Astrocyte (in vitro differentiated cells and primary cell): Measurements from ENCODE around the gene LINGO3. TPM values are rescaled to one million over a fixed set of nuclear protein-coding genes. Genes with fewer than 3 reads are reported as not detected.

Source experiments
- DNase-seq: peaks from one replicate; pipeline ENCODE4 v3.0.0-alpha.2; 2010; ENCODE audit warnings: low read depth
- FAIRE-seq: peaks from 2 replicates; lab custom pipeline; 2011; peaks lifted over from hg19 to GRCh38; lab: Jason Lieb, UNC
- H2AFZ ChIP-seq: 2 replicates; pipeline ENCODE4 v1.6.0; 2012; ENCODE audit warnings: low read depth, low read length, inconsistent platforms
- H3K27ac ChIP-seq: 2 replicates; pipeline ENCODE4 v1.5.1; 2011; ENCODE audit warnings: low read depth, low read length, inconsistent platforms
- H3K27me3 ChIP-seq: 2 replicates; pipeline ENCODE4 v1.6.0; 2011; ENCODE audit warnings: low read length, inconsistent platforms; ENCODE audit not compliant: insufficient read depth
- H3K36me3 ChIP-seq: 2 replicates; pipeline ENCODE4 v1.5.1; 2011; ENCODE audit warnings: low read length, inconsistent platforms; ENCODE audit not compliant: insufficient read depth
- H3K4me1 ChIP-seq: 2 replicates; pipeline ENCODE4 v1.5.1; 2011; ENCODE audit warnings: low read length, inconsistent platforms; ENCODE audit not compliant: insufficient read depth
- H3K4me2 ChIP-seq: 2 replicates; pipeline ENCODE4 v1.6.0; 2012; ENCODE audit warnings: low read length, inconsistent platforms
- H3K4me3 ChIP-seq: 2 replicates; pipeline ENCODE4 v1.5.1; 2011; ENCODE audit warnings: low read depth, mild to moderate bottlenecking, low read length, inconsistent platforms; ENCODE audit not compliant: insufficient read depth
- H3K79me2 ChIP-seq: 2 replicates; pipeline ENCODE4 v1.6.0; 2012; ENCODE audit warnings: mild to moderate bottlenecking, low read length, inconsistent platforms; ENCODE audit not compliant: insufficient read depth
- H3K9ac ChIP-seq: 2 replicates; pipeline ENCODE4 v1.6.0; 2012; ENCODE audit warnings: mild to moderate bottlenecking, low read length, inconsistent platforms
- H3K9me3 ChIP-seq: 2 replicates; pipeline ENCODE4 v1.5.1; 2012; ENCODE audit warnings: low read depth, mild to moderate bottlenecking, low read length, inconsistent platforms; ENCODE audit not compliant: insufficient read depth
- H4K20me1 ChIP-seq: 2 replicates; pipeline ENCODE4 v1.6.0; 2012; ENCODE audit warnings: low read length, inconsistent platforms; ENCODE audit not compliant: insufficient read depth
- H3K27ac Mint-ChIP-seq: one replicate; pipeline ENCODE4 v1.8.0; 2021; ENCODE audit warnings: mild to moderate bottlenecking, mixed read lengths; ENCODE audit not compliant: unreplicated experiment
- H3K27me3 Mint-ChIP-seq: one replicate; pipeline ENCODE4 v1.8.0; 2021; ENCODE audit warnings: low read depth, mixed read lengths; ENCODE audit not compliant: unreplicated experiment
- H3K36me3 Mint-ChIP-seq: one replicate; pipeline ENCODE4 v1.8.0; 2021; ENCODE audit warnings: low read depth, mixed read lengths; ENCODE audit not compliant: unreplicated experiment
- H3K4me1 Mint-ChIP-seq: one replicate; pipeline ENCODE4 v1.8.0; 2021; ENCODE audit warnings: low read depth, mixed read lengths; ENCODE audit not compliant: unreplicated experiment
- H3K4me3 Mint-ChIP-seq: one replicate; pipeline ENCODE4 v1.8.0; 2021; ENCODE audit warnings: mild to moderate bottlenecking, moderate library complexity, mixed read lengths; ENCODE audit not compliant: unreplicated experiment
- H3K9me3 Mint-ChIP-seq: one replicate; pipeline ENCODE4 v1.8.0; 2021; ENCODE audit warnings: mild to moderate bottlenecking, mixed read lengths; ENCODE audit not compliant: unreplicated experiment
- CTCF ChIP-seq: IDR thresholded peaks from 2 replicates; pipeline ENCODE4 v1.5.1; 2011; ENCODE audit warnings: low read depth, mild to moderate bottlenecking, inconsistent platforms, low read length, moderate library complexity; ENCODE audit not compliant: insufficient read depth
- EZH2 ChIP-seq: IDR thresholded peaks from 2 replicates; pipeline ENCODE4 v1.6.1; 2012; ENCODE audit warnings: mild to moderate bottlenecking, low read length, inconsistent platforms; ENCODE audit not compliant: insufficient read depth
- total RNA-seq: library from RNA; stranded (reverse); gene quantifications from 2 replicates; pipeline ENCODE4 v1.2.1, GENCODE V29; 2021

LINGO3 gene
- total RNA-seq, 1 donor from 2014 or later, result not detected

GRCh38 chr19:2273356-2274184, 34.4 kb downstream of the LINGO3 start:
- Histone ChIP-seq H3K27me3 (no peaks in the 10 kb centered on the region), H3K9ac (peak overlapping the region; percentile 48), H3K79me2 (peaks cover 63% of the 10 kb centered on the region), H3K36me3 (peaks cover 3% of the 10 kb centered on the region), H2AFZ (no peak overlapping the region), H4K20me1 (peaks cover 71% of the 10 kb centered on the region), H3K9me3 (no peaks in the 10 kb centered on the region), H3K4me2 (peak overlapping the region; percentile 96), H3K4me1 (peaks cover 25% of the 10 kb centered on the region), H3K4me3 (peak overlapping the region; percentile 16), H3K27ac (peak overlapping the region; percentile 13)
- H3K9me3 Mint-ChIP-seq, result no peaks in the 10 kb centered on the region
- FAIRE-seq (no peak), DNase-seq (peak; percentile 38)
- TF ChIP-seq EZH2 (no peak), CTCF (peak; percentile 57)
- H3K36me3 Mint-ChIP-seq, result peaks cover 16% of the 10 kb centered on the region
- H3K4me3 Mint-ChIP-seq, result peak overlapping the region; percentile 79
- H3K27me3 Mint-ChIP-seq, result no peaks in the 10 kb centered on the region
- peaks cover 14% of the 10 kb centered on the region for H3K4me1 Mint-ChIP-seq
- peak overlapping the region; percentile 87 for H3K27ac Mint-ChIP-seq

DNA sequence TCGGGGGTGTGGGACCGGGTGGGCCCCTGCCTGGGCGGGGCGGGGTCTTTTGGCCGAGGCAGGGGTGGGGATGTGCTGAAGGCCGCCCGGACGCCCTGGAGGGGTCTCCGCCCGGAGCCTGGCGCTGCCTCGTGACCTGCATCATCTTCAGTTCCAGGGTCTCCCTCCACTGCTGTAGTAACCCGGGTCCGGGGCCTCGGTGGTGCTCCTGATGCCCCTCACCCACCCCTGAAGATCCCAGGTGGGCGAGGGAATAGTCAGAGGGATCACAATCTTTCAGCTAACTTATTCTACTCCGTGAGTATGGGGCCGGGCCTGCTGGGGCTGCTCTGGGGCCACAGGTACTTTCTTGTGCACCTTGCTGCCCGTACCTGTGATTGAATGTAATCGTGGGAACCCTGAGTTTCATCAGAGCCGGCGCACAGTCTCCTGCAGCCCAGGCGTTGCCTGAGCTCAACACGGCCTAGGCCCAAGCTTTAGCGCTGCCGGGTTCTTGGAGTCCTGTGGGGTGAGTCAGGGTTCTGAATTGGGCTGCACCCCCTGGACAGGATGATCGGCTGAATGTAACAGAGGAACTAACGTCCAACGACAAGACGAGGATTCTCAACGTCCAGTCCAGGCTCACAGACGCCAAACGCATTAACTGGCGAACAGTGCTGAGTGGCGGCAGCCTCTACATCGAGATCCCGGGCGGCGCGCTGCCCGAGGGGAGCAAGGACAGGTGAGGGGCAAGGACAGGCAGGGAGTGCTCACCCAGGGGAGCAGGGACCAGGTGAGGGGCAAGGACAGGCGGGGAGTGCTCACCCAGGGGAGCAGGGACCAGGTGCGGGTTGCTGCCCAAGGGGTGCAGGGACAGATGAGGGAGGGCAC, 36.5 kb downstream of the LINGO3 start:
- Histone ChIP-seq H3K4me2 (peak overlapping the region; percentile 96), H3K79me2 (peaks cover 63% of the 10 kb centered on the region), H3K4me3 (peak overlapping the region; percentile 96), H3K27me3 (no peaks in the 10 kb centered on the region), H3K36me3 (peaks cover 3% of the 10 kb centered on the region), H4K20me1 (peaks cover 67% of the 10 kb centered on the region), H3K9ac (peak overlapping the region; percentile 99), H2AFZ (no peak overlapping the region), H3K9me3 (no peaks in the 10 kb centered on the region), H3K27ac (peak overlapping the region; percentile 76), H3K4me1 (peaks cover 29% of the 10 kb centered on the region)
- Mint-ChIP-seq H3K36me3 (peaks cover 14% of the 10 kb centered on the region), H3K27ac (peak overlapping the region; percentile 98), H3K4me1 (peaks cover 17% of the 10 kb centered on the region), H3K4me3 (peak overlapping the region; percentile 95), H3K27me3 (no peaks in the 10 kb centered on the region), H3K9me3 (no peaks in the 10 kb centered on the region)
- peak; percentile 17 for FAIRE-seq
- DNase-seq, result peak; percentile 81
- TF ChIP-seq EZH2, result no peak
- no peak for TF ChIP-seq CTCF
